NB4 (cell line): ENCODE results near the gene NKD1.

ENCODE experiments used
- DNase-seq: peaks from one replicate; pipeline ENCODE4 v3.0.0; 2010; ENCODE audit warnings: low read depth
- H3K4me3 ChIP-seq: one replicate; pipeline ENCODE4 v1.5.1; 2011; ENCODE audit warnings: mild to moderate bottlenecking, low read depth, low read length, moderate library complexity
- CTCF ChIP-seq: IDR thresholded peaks from one replicate; pipeline ENCODE4 v1.5.1; 2012; ENCODE audit warnings: low read depth, low read length
- MAX ChIP-seq: IDR thresholded peaks from 2 replicates; pipeline ENCODE4 v1.6.1; 2011; ENCODE audit warnings: low read depth, low read length
- MYC ChIP-seq: IDR thresholded peaks from 2 replicates; pipeline ENCODE4 v1.6.1; 2011; ENCODE audit warnings: low read depth, low read length
- POLR2A ChIP-seq: IDR thresholded peaks from 2 replicates; pipeline ENCODE4 v1.6.1; 2011; ENCODE audit warnings: mild to moderate bottlenecking; ENCODE audit not compliant: insufficient read length; ENCODE audit errors: extremely low read depth

Gene NKD1

GRCh38 chr16:50668368-50669008 is 120.3 kb downstream of the NKD1 start:
- no peak for DNase-seq
- TF ChIP-seq CTCF (no peak), MAX (no peak), MYC (no peak), POLR2A (no peak)

DNA sequence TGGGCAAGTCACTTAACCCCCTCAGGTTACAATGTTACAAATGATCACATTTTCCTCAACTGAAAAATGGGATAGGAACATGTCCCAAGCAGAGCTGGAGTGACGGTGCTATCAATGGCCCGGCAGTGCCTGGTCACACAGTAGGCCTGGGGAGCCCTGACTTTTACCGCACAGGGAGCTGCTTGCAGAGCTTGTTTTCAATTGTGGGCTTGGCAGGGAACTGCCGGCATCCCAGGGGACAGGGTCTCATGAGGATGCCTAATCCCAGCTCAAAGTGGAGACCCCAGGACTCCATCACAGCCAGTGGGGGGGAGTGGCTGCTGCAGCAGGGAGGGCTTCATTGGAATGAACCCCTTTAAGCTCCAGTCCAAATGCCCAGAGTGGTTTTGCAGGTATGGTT is 121.5 kb downstream of the NKD1 start:
- TF ChIP-seq POLR2A, result no peak
- no peak for TF ChIP-seq MYC
- no peak for TF ChIP-seq CTCF
- TF ChIP-seq MAX, result no peak
- no peak for DNase-seq
- no peak overlapping the region for H3K4me3 ChIP-seq

More at GRCh38 chr16:50668368-50669008, 120.3 kb downstream of the NKD1 start:
- H3K4me3 ChIP-seq, result no peak overlapping the region

- no peak for DNase-seq
- no peak for TF ChIP-seq MAX
- TF ChIP-seq POLR2A, result no peak
- TF ChIP-seq CTCF, result no peak
- no peak for TF ChIP-seq MYC
- no peak overlapping the region for H3K4me3 ChIP-seq
These were observed 122.3 kb downstream of the NKD1 start for GRCh38 chr16:50670476-50670875.

- peak; percentile 81 for DNase-seq
- TF ChIP-seq CTCF (peak; percentile 95), MAX (no peak), MYC (no peak)
- H3K4me3 ChIP-seq, result no peak overlapping the region
These were observed 123.6 kb downstream of the NKD1 start for GRCh38 chr16:50671644-50672260.

DNA sequence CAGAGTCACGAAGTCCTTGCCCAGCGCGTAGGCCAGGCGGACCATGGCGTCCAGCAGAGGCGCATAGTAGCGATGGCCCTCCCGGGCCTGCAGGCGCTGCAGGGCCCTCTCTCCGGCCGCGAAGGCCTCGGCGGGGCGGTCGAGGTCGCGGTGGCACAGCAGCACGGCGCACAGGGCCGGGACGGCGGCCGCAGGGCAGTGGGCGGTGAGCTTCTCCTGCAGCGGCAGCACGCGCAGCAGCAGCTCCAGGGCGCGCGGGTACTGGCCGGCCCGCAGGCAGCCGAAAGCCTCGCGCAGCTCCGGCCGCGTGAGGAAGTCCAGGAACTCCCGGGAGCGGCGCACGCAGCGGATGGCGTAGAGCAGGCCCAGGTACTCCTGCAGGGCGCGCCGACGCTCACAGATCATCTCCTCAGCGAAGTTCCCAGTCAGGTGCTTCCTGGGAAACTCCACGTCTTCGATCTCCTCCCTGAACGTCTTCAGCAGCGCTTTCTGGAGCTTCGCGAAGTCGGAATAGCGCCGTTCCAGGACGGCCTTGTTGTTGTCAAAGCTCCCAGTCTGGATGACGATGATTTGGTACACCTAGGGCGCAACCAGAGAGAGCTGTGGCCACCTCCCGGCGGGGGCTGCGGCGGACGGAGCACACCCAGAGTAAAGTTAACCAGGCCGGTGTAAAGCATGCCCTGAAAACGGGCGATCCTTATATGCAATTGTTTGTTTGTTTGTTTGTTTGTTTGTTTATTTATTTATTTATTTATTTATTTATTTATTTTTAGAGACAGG is 125.5 kb downstream of the NKD1 start:
- H3K4me3 ChIP-seq, result no peak overlapping the region
- TF ChIP-seq CTCF, result no peak
- TF ChIP-seq MYC, result no peak
- no peak for TF ChIP-seq POLR2A
- no peak for TF ChIP-seq MAX
- DNase-seq, result no peak
